Inflammatory macrophage treated with lipopolysaccharide for 1 hour (primary cell): Measurements from ENCODE around the gene HBEGF.
A peak's percentile ranks its signal among the peaks of the same experiment; 100 is the strongest.

Source experiments
- DNase-seq, 2 donors: peaks; one replicate each; pipeline ENCODE4 v3.0.0-alpha.2; 2020 to 2022

Gene HBEGF

DNA sequence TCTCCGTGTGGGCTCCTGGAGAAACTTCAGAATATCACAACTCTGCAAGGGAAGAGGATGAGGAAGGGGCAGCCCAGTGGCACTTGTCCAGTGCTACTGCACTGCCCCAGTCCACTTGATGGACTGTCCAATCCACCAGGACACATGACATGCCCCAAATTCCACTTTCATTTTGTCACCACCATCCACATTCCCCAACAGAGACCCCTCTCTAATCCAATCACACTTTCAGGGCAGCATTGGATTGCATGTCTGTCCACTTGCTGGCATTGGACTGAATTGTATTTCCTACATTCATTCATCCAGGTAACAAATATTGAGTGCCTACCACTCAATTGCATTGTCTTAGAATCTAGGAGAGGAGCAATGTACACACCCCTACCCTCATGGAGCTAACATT lies 14.8 kb downstream of the HBEGF start:
- DNase-seq = no peak

DNA sequence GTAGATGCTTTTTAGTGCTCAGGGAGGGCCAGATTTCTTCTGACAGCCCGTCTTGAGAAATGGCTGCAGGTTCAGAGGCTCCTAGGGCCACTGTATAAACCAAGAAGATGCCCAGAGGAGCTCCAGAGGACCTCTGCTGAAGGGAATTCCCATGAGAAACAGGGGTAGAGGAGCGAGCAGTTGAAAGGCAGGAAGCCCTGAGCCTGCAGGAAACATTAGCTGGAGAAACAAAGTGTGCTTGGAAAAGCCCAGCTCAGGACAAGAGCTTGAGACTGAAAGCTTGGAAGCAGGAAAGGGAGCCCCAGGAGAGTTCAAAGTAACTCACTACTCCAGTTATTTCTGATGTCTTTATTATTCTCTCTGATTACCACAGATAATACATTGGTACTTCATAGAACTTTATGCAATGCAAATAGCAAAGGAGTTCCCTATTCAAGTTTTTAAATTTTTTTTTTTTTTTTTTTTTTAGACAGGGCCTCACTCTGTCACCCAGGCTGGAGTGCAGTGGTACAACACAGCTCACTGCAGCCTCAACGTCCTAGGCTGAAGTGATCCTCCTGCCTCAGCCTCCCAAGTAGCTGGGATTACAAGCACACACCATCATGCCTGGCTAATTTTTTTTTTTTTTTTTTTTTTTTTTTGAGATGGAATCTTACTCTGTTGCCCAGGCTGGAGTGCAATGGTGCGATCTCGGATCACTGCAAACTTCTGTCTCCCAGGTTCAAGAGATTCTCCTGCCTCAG lies 16.5 kb downstream of the HBEGF start:
- no peak for DNase-seq

DNA sequence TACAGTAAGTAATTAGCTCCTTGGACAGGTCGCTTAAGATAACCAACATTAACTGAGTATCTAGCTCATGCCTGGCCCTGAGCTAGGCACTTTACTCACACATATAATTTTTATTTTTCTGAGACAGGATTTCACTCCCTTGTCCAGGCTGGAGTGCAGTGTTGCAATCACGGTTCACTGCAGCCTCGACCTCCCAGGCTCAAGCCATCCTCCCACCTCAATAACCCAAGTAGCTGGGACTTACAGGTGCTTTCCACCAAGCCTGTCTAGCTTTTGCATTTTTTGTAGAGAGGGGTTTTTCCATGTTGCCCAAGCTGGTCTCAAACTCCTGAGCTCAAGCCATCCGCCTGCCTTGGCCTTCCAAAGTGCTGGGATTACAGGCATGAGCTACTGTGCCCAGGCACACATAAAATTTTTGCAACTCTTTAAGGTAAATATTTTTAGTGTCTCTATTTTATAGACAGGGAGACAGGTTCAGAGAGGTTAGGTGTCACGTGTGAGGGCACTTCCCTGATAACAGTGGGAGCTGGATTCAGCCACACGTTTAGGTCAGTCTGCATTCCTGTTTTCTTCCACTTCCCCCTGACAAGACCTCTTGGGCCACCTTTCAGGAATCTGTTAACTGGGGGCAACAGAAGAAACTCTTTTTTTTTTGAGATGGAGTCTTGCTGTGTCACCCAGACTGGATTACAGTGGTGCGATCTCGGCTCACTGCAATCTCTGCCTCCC lies 18.2 kb downstream of the HBEGF start:
- peak in 1 of 2 donors; percentile 79 for DNase-seq

GRCh38 chr5:140327589-140327988 lies 18.8 kb downstream of the HBEGF start:
- DNase-seq = no peak

- no peak for DNase-seq
These were observed 20.9 kb downstream of the HBEGF start for GRCh38 chr5:140325486-140325885.

DNA sequence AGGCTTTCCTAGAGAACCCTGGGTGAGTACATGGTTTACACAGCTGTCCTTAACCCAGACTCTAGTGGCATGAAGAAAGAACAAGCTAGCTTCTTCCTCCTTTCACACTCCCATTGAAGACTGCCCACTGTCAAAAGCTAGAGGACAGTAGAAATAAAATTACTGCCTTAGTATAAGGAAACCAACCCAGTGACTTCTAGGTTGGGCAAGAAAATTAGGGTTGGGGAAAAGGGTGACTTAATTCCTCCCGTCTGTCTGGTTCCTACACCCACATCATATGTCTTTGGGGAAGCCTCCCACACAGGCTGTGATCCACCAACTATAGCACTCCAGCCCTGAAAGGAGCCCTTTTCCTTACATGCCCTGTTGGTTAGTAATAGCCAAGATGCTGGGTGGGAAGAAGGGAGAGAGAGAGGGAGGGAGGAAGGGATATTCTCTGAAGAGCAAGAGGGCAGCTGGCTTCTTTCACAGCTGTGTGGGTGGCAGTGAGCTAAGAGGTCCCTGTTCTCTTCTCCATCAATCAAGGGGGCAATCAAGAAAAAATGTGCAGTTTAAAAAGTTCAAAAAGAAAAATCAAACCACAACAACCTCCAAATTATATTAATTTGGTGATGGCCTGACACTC lies 21.7 kb downstream of the HBEGF start:
- DNase-seq = peak; percentile 94 to 100

GRCh38 chr5:140324041-140324600 lies 22.3 kb downstream of the HBEGF start:
- DNase-seq = peak in 1 of 2 donors; percentile 60

GRCh38 chr5:140322751-140323731 lies 23.4 kb downstream of the HBEGF start:
- peak in 1 of 2 donors; percentile 59 for DNase-seq

- DNase-seq = peak; percentile 84 to 96
These were observed 24.6 kb downstream of the HBEGF start for GRCh38 chr5:140321796-140322195.

GRCh38 chr5:140319833-140320232 lies 26.6 kb downstream of the HBEGF start:
- peak; percentile 76 to 79 for DNase-seq

- no peak for DNase-seq
These were observed 27.6 kb downstream of the HBEGF start for GRCh38 chr5:140318792-140319191.

GRCh38 chr5:140317859-140318258 lies 28.5 kb downstream of the HBEGF start:
- no peak for DNase-seq

DNA sequence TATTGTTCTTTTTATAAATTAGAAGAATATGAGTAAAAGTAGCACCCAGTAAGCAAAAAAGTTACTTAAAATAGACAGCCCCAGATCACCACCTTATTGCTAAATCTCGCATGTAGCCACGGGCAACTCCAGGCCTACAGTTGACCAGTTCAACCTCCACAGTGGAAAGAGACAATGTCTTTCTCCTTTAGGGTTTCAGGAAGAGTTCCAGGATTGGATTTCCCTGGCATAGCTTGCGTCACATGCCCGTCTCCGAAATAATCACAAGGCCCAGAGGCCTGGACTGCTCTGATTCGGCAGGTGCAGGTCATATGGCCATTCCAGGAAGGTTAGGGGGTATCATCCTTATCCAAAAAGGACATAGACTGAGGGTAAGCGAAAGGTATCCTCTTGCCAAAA lies 33.6 kb downstream of the HBEGF start:
- DNase-seq = peak in 1 of 2 donors; percentile 30

- peak; percentile 62 to 63 for DNase-seq
These were observed 34.2 kb downstream of the HBEGF start for GRCh38 chr5:140312067-140312790.

DNA sequence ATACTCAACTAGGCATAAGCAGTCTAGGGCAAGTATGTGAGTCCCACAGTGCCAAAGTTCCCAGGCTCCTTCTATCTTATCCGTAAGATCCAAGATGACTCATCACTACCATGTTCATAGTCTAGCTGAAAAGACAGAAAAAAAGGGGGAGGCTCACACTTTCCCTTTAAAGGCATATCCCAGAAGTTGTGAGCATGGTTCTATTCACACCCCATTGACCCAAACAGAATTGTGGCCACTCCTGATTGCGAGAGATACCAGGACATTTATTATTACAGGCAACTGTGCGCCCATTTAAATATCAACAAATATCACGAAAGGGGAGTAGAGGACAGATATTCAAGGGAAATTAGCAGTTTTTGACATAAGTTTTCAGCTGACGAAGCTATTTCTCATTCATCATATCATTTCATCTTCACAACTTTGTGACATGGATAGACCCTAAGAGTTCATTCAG lies 35.4 kb downstream of the HBEGF start:
- DNase-seq = no peak

DNA sequence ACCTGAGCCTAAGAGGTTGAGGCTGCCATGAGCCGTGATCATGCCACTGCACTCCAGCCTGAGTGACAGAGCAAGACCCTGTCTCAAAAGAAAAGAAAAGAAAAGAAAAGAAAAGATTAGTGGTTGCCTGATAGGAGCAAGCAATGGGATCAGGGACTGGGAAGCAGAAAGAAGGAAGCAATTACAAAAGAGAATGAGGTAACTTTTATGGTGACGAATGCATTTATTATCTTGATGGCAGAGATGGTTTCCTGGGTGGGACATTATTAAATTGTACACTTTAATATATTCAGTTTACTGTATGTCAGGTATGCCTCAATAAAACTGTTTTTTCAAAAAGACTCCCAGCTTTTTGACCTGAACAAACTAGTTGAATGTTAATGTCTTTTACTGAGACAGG lies 36.0 kb downstream of the HBEGF start:
- peak in 1 of 2 donors; percentile 55 for DNase-seq

DNA sequence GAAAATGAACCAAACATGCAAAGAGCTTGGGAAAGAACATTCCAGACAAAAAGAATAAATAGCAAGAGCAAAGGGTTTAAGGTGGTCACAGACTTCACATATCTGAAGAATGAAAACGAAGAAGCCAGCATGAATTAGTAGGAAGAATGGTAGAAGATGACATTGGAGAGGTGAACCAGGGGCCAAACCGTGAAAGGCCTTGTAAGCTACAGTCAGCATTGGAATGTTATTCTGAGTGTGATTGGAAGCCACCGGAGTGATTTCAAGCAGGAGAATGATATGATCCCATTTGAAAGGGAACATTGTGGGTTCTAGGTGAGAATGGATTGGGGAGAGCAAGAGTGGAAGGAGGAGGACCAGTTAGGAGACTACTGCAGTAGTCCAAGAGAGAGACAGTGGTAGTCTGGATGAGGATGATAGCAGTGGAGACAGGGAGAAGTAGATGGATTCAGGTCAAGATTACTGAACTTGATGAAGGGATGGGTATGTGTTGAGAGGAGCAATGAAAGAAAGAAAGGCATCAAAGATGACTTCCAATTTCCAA lies 36.6 kb downstream of the HBEGF start:
- no peak for DNase-seq

GRCh38 chr5:140305471-140305870 lies 40.9 kb downstream of the HBEGF start:
- peak; percentile 22 to 42 for DNase-seq

DNA sequence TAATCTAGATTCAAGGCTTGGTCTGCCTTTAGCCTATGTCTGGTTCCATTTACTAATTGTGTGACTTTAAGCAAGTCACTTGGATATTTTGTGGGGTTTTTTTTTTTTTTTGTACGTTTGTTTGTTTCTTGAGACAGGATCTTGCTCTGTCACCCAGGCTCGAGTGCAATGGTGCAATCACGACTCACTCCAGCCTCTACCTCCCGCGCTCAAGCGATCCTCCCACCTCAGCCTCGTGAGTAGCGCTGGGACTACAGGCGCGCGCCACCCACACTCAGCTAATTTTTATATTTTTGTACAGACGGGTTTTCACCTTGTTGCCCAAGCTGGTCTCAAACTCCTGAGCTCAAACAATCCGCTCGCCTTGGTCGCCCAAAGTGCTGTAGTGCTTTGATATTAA lies 42.4 kb downstream of the HBEGF start:
- DNase-seq = peak; percentile 63 to 94

DNA sequence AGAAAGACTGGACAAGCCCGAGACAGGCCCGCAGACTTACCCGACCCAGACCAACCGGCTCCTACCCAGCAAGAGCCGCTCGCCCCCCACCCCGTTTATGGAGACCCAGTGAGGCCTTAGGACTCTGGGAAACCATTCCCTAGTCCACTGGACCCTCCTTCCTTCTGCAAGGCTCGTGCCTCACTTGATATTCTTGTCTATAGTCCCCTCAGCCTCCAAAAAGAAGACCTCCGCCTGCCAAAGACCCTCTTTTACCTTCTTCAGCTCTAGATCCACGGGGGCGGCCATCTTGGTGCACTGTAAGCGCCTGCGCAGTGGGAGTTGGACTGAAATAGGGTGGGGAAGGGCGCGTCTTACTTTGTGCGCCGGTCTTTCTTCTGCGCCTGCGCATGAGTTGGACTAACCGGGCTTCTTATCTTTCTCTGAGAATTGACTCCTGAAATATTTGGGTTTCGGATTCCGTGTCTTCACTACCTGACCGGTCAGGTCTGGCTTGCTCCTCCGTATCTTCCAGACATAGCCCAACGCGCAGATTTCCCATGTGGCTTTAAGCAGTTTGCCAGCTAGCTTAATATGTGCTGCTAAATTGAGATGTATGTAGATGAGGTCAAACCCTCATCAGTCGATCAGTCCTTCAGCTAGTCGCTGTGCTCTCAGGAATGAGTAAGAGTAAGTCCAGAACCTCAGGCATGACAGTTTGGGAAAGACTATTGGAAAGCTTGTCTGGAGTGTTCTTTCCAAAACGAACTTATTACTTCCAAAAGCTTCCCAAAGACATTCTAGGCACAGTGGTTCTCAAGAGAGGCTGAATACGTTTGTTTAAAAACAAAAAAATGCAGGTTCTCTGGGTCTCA lies 43.4 kb downstream of the HBEGF start, which contains the start of gene PFDN1:
TSS of gene PFDN1 (minus strand) at position 316 of the 854 bp plus-strand sequence. CDS start at position 288, 28 bp downstream.
- peak; percentile 93 to 95 for DNase-seq
